ENCODE data around the gene CALY. TPM values are rescaled to one million over a fixed set of nuclear protein-coding genes. Genes with fewer than 3 reads are reported as not detected.

CALY gene
- polyA plus RNA-seq, 1 of the 3 experiments (the other 2 are of a cell fraction), result 3.3 TPM

- Histone ChIP-seq H3K9me2 (no peaks in the 10 kb centered on the region), H3K27me3 (ENCODE audit: insufficient read depth) (no peaks in the 10 kb centered on the region), H3K4me2 (no peak overlapping the region), H3K79me2 (ENCODE audit: insufficient read depth) (no peaks in the 10 kb centered on the region), H3K27ac (ENCODE audit: low read depth in 2 of 2, low read length in 1 of 2) (no peak overlapping the region), H3K4me3 (ENCODE audit: low read depth in 2 of 2, low read length in 1 of 2) (no peak overlapping the region), H3F3A (replicated peaks; ENCODE audit: insufficient read depth) (no peaks in the 10 kb centered on the region), H3K9ac (no peak overlapping the region), H2AFZ (ENCODE audit: low read depth) (no peak overlapping the region), H3K4me1 (ENCODE audit: control insufficient read depth in 1 of 2, insufficient read depth in 2 of 2, low read depth in 1 of 2, low read length in 1 of 2) (no peaks in the 10 kb centered on the region), H3K36me3 (replicated peaks in 1 of 2; ENCODE audit: control insufficient read depth in 1 of 2, insufficient read depth in 2 of 2, low read length in 1 of 2) (peaks cover 7 to 79% of the 10 kb centered on the region in 2 experiments), H4K20me1 (ENCODE audit: insufficient read depth) (no peaks in the 10 kb centered on the region), H3K9me3 (no peaks in the 10 kb centered on the region)
- POLR2A ChIA-PET, result no interaction called here
- WGBS (ENCODE audit: low lambda C conversion rate), result 96% methylated on average over 11 of the region's 24 CpGs
- TF ChIP-seq FOSL2 (IDR thresholded peaks at IDR 0.05; ENCODE audit: borderline replicate concordance, low read depth) (no peak), GABPA (IDR thresholded peaks at IDR 0.05; ENCODE audit: low read depth) (no peak), EZH2phosphoT487 (IDR thresholded peaks at IDR 0.05; ENCODE audit: borderline replicate concordance, low read depth) (no peak), CHD2 (IDR thresholded peaks at IDR 0.05; ENCODE audit: low read length, partially characterized antibody) (no peak), RXRA (IDR thresholded peaks at IDR 0.05; ENCODE audit: borderline replicate concordance, low read depth) (no peak), USF2 (IDR thresholded peaks at IDR 0.05; ENCODE audit: borderline replicate concordance, low read depth, low read length) (no peak), MAX (IDR thresholded peaks at IDR 0.05; ENCODE audit: low read depth) (no peak), YY1 (IDR thresholded peaks at IDR 0.05; ENCODE audit: low read depth) (no peak), MEF2A (IDR thresholded peaks at IDR 0.05; ENCODE audit: borderline replicate concordance, low read depth) (no peak), JUND (IDR thresholded peaks at IDR 0.05) (no peak), GATA2 (CRISPR knock-in tag; IDR thresholded peaks at IDR 0.05) (no peak), ELF1 (IDR thresholded peaks at IDR 0.05) (no peak), POLR2AphosphoS5 (IDR thresholded peaks at IDR 0.05; ENCODE audit: low read depth, low read length) (no peak), TAF1 (IDR thresholded peaks at IDR 0.05; ENCODE audit: borderline replicate concordance, low read depth, low read length) (no peak), SIN3A (IDR thresholded peaks at IDR 0.05; ENCODE audit: borderline replicate concordance, low read depth, low read length) (no peak), ZBTB33 (IDR thresholded peaks at IDR 0.05; ENCODE audit: borderline replicate concordance, low read depth) (no peak), NFIC (IDR thresholded peaks at IDR 0.05; ENCODE audit: borderline replicate concordance) (no peak), TCF12 (IDR thresholded peaks at IDR 0.05) (no peak)
- CTCF ChIA-PET, result no interaction called here
- DNase-seq, result no peak
These were observed 53.8 kb downstream of the CALY start for GRCh38 chr10:133282846-133283390.

All from SK-N-SH (cell line).